Lower leg skin (tissue), 4 donors: ENCODE data around the gene R3HDM4. TPM values are rescaled to one million over a fixed set of nuclear protein-coding genes. Genes with fewer than 3 reads are reported as not detected.

ENCODE experiments used
- DNase-seq, 2 donors: peaks; one replicate each; pipeline ENCODE4 v3.0.0-alpha.2; 2019; ENCODE audit warnings: low spot score in 2 of 2
- H3K4me3 ChIP-seq: fragments of 200-600 bp; sonication (generic); 2 replicates; pipeline ENCODE4 v1.5.1; 2017; ENCODE audit warnings: mild to moderate bottlenecking, low read depth; ENCODE audit not compliant: poor library complexity, severe bottlenecking
- POLR2A ChIP-seq, 2 donors: fragments of 450-650 bp; IDR thresholded peaks; one replicate each; pipeline ENCODE4 v1.6.1; 2016 to 2017; ENCODE audit warnings: antibody characterized with exemption in 2 of 2, mild to moderate bottlenecking in 1 of 2, moderate library complexity in 1 of 2
- WGBS, 2 donors: methylation state at CpG; one replicate each; pipeline ENCODE4 v1.1.5; 2018; 5-methylcytosine and 5-hydroxymethylcytosine counted together
- intact Hi-C: fragments of 100-400 bp; cut with DNase I; formaldehyde crosslinking; loops from one replicate; pipeline ENCODE4 v1.15.0; 2023; ENCODE audit warnings: low total_unique reads
- total RNA-seq, 4 donors: library from RNA; depleted of rRNA; stranded (reverse); fragments of >200 nt; gene quantifications; one replicate each; pipeline ENCODE4 v1.1.0, GENCODE V29; 2016
- TF ChIP-seq, protein P1 (sequence below), 3 donors: fragments of 450-650 bp; IDR thresholded peaks; one replicate each; pipeline ENCODE4 v1.5.1; 2016; ENCODE audit warnings: antibody characterized with exemption in 3 of 3, mild to moderate bottlenecking in 3 of 3, moderate library complexity in 2 of 3

Gene R3HDM4
- total RNA-seq, 4 donors from 2014 or later: 58.1 to 75.6 (median 65.8) TPM

DNA sequence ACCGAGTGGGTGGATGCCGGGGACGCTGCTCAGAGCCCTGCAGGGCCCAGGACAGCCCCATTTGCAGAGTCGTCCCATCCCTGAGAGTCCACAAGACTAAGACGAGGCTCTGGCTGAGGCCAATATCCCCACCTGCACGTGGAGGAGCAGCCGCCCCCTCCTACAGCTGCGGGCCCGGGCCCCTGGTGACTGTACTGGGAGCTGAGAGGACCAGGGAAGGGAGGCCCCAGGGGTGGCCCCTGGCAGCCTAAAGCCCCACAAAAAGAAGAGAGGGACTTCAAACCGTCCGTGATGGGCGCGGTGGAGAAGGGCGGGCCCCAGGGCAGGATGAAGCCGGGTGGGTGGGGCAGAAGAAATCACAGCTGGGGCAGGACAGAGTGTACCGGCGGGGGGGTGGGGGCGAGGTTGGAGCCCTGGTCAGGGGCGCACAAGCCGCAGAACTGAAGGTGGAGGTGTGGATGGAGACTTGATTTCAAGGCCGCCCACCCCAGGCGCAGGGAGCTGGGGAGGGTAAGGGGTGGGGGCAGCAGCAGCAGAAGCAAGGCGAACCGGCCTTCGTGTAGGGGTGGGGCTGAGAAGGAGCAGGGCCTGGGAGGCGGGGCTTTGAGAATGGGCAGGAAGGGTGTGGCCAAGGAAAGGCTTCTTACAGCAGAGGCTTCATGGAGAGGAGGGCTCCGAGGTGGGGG is 40.6 kb downstream of the R3HDM4 start:
- DNase-seq: peak; percentile 71 to 93
- intact Hi-C loops: no loop called here
- TF ChIP-seq, protein P1, sequence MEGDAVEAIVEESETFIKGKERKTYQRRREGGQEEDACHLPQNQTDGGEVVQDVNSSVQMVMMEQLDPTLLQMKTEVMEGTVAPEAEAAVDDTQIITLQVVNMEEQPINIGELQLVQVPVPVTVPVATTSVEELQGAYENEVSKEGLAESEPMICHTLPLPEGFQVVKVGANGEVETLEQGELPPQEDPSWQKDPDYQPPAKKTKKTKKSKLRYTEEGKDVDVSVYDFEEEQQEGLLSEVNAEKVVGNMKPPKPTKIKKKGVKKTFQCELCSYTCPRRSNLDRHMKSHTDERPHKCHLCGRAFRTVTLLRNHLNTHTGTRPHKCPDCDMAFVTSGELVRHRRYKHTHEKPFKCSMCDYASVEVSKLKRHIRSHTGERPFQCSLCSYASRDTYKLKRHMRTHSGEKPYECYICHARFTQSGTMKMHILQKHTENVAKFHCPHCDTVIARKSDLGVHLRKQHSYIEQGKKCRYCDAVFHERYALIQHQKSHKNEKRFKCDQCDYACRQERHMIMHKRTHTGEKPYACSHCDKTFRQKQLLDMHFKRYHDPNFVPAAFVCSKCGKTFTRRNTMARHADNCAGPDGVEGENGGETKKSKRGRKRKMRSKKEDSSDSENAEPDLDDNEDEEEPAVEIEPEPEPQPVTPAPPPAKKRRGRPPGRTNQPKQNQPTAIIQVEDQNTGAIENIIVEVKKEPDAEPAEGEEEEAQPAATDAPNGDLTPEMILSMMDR (IDR thresholded peaks at IDR 0.05): no peak
- no peak for TF ChIP-seq POLR2A (IDR thresholded peaks at IDR 0.05)
- 51 to 59% methylated on average over 23 to 26 of the region's 27 CpGs for WGBS, 2 donors
- H3K4me3 ChIP-seq: no peak overlapping the region

- H3K4me3 ChIP-seq: no peak overlapping the region
- no peak for DNase-seq
- TF ChIP-seq POLR2A (IDR thresholded peaks at IDR 0.05): no peak
- TF ChIP-seq, protein P1 (IDR thresholded peaks at IDR 0.05): no peak
- intact Hi-C loops: no loop called here
- 85 to 90% methylated on average over 22 to 23 of the region's 33 CpGs for WGBS, 2 donors
Measured at GRCh38 chr19:871446-872265, 41.4 kb downstream of the R3HDM4 start.

- WGBS, 2 donors: 79 to 89% methylated on average over 12 to 18 of the region's 28 CpGs
- H3K4me3 ChIP-seq: no peak overlapping the region
- TF ChIP-seq POLR2A (IDR thresholded peaks at IDR 0.05): no peak
- TF ChIP-seq, protein P1 (IDR thresholded peaks at IDR 0.05): no peak
- intact Hi-C loops: no loop called here
- DNase-seq: no peak
Measured at GRCh38 chr19:870963-871401, 42.0 kb downstream of the R3HDM4 start.

DNA sequence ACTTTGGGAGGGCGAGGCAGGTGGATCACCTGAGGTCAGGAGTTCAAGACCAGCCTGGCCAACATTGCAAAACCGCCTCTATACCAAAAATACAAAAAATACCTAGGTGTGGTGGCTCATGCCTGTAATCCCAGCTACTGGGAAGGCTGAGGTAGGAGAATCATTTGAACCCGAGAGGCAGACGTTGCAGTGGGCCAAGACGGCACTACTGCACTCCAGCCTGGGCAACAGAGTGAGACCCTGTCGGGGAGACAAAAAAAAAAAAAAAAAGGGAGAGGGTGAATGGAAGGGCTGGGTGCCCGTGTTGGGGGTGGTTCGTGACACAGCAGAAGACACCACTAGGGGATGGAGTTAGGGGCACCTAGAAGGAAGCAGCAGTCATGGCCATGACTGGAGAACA is 42.7 kb downstream of the R3HDM4 start:
- H3K4me3 ChIP-seq: no peak overlapping the region
- TF ChIP-seq, protein P1 (IDR thresholded peaks at IDR 0.05): no peak
- TF ChIP-seq POLR2A (IDR thresholded peaks at IDR 0.05): no peak
- DNase-seq: no peak
- intact Hi-C loops: no loop called here
- WGBS, 2 donors: 88 to 91% methylated on average over 8 of the region's 8 CpGs

DNA sequence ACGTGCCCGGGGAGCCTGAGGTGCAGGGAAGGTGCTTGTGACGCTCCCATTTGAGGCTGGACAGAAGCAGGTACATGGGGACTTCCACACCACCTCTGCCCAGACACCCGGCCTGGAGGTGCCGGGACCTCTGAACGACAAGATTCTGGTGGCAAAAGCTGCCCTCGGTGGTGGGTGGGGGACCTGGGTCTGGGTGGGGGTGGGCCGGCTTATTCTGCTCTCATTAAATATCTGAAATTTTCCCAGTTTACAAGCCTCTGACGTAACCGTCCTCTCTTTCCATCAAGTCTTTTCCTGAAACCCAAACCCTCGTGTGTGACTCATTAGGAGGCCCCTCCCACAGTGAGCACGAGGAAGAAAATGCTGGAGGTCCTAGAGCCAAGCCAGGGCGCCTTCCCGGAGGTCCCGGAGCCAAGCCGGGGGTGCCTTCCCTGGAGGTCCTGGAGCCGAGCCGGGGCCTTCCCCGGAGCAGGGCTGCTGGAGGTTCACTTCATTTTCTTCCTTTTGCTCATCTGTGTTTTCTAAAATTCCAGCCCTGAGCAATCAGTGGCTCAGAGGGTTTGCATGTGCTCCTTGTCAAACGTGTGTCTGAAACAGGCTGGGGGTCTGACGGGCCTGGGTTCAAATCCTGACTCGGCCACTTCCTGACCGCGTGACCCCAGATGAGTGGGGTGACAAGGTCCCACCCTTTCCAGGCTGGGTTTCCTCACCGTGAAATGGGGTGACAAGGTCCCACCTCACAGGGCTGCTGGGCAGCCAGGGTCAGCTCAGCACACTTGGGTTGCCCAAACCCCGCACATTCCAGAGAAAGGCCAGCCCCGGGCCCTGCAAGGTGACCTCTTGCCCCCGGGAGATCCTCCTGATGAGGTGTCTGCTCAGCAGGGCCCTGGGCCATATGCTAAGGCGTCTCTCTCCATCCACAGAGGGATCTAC is 43.5 kb downstream of the R3HDM4 start:
- H3K4me3 ChIP-seq: no peak overlapping the region

More for the DNA sequence above, 43.5 kb downstream of the R3HDM4 start:
- TF ChIP-seq, protein P1 (IDR thresholded peaks at IDR 0.05): no peak
- TF ChIP-seq POLR2A (IDR thresholded peaks at IDR 0.05): no peak
- WGBS, 2 donors: 43 to 47% methylated on average over 29 of the region's 29 CpGs
- intact Hi-C loops: no loop called here
- peak; percentile 75 to 95 for DNase-seq
